SK-N-SH treated with all-trans-retinoic acid at 6 μM for 48 hours (cell line): ENCODE measurements around the gene PLRG1.

Experiments used
- ATAC-seq: fragments of 200-7000 bp; cut with Tn5 transposase; 3 replicates; pipeline ENCODE4 v1.9.1; 2020; ENCODE audit warnings: mild to moderate bottlenecking, moderate library complexity
- ARNTL ChIP-seq: fragments of 450-650 bp; formaldehyde crosslinking; IDR thresholded peaks from 2 replicates; pipeline ENCODE4 v1.5.0; 2020; ENCODE audit warnings: low read depth, mild to moderate bottlenecking, moderate library complexity, borderline replicate concordance
- BACH2 ChIP-seq: fragments of 250-450 bp; sonication (Bioruptor Pico); IDR thresholded peaks from 2 replicates; pipeline ENCODE4 v1.9.0; 2021; ENCODE audit warnings: mild to moderate bottlenecking, borderline replicate concordance
- CREB5 ChIP-seq: fragments of 250-450 bp; sonication (Bioruptor Pico); IDR thresholded peaks from 2 replicates; pipeline ENCODE4 v1.5.1; 2020; ENCODE audit warnings: low read depth, mild to moderate bottlenecking, moderate library complexity
- CSDC2 ChIP-seq: fragments of 250-450 bp; sonication (Bioruptor Pico); IDR thresholded peaks from 2 replicates; pipeline ENCODE4 v1.5.0; 2020; ENCODE audit warnings: mild to moderate bottlenecking, moderate library complexity
- CSRNP3 ChIP-seq: fragments of 250-450 bp; sonication (Bioruptor Pico); IDR thresholded peaks from 2 replicates; pipeline ENCODE4 v1.5.1; 2021; ENCODE audit warnings: mild to moderate bottlenecking, moderate library complexity
- ESRRG ChIP-seq: fragments of 250-450 bp; sonication (Bioruptor Pico); IDR thresholded peaks from 2 replicates; pipeline ENCODE4 v1.6.1; 2021; ENCODE audit warnings: mild to moderate bottlenecking
- GLIS3 ChIP-seq: fragments of 250-450 bp; sonication (Bioruptor Pico); IDR thresholded peaks from 2 replicates; pipeline ENCODE4 v1.5.0; 2020; ENCODE audit warnings: mild to moderate bottlenecking, moderate library complexity
- ISL1 ChIP-seq: fragments of 250-450 bp; sonication (Bioruptor Pico); IDR thresholded peaks from 2 replicates; pipeline ENCODE4 v2.1.2; 2022; ENCODE audit warnings: mild to moderate bottlenecking, moderate library complexity
- OSR1 ChIP-seq: fragments of 250-450 bp; sonication (Bioruptor Pico); IDR thresholded peaks from 2 replicates; pipeline ENCODE4 v1.8.0; 2022; ENCODE audit warnings: moderate library complexity, mild to moderate bottlenecking, inconsistent platforms
- PATZ1 ChIP-seq: fragments of 250-450 bp; sonication (Bioruptor Pico); IDR thresholded peaks from 2 replicates; pipeline ENCODE4 v1.8.0; 2020; ENCODE audit warnings: mild to moderate bottlenecking, moderate library complexity, borderline replicate concordance
- POU6F1 ChIP-seq: fragments of 250-450 bp; sonication (Bioruptor Pico); IDR thresholded peaks from 2 replicates; pipeline ENCODE4 v1.8.0; 2021; ENCODE audit warnings: low read depth, mild to moderate bottlenecking, moderate library complexity, borderline replicate concordance
- PPARA ChIP-seq: fragments of 250-450 bp; sonication (Bioruptor Pico); IDR thresholded peaks from 2 replicates; pipeline ENCODE4 v1.5.0; 2020; ENCODE audit warnings: mild to moderate bottlenecking, borderline replicate concordance
- SNAI2 ChIP-seq: fragments of 250-450 bp; sonication (Bioruptor Pico); IDR thresholded peaks from 2 replicates; pipeline ENCODE4 v1.5.0; 2020; ENCODE audit warnings: mild to moderate bottlenecking, moderate library complexity
- TOX ChIP-seq: fragments of 250-450 bp; sonication (Bioruptor Pico); IDR thresholded peaks from 2 replicates; pipeline ENCODE4 v1.8.0; 2021; ENCODE audit warnings: mild to moderate bottlenecking, moderate library complexity, borderline replicate concordance
- TSHZ2 ChIP-seq: fragments of 250-450 bp; sonication (Bioruptor Pico); IDR thresholded peaks from 2 replicates; pipeline ENCODE4 v1.5.0; 2020; ENCODE audit warnings: mild to moderate bottlenecking, moderate library complexity
- ZC3H10 ChIP-seq: fragments of 250-450 bp; sonication (Bioruptor Pico); IDR thresholded peaks from 2 replicates; pipeline ENCODE4 v1.5.1; 2021; ENCODE audit warnings: mild to moderate bottlenecking, moderate library complexity
- ZFP3 ChIP-seq: fragments of 250-450 bp; sonication (Bioruptor Pico); IDR thresholded peaks from 2 replicates; pipeline ENCODE4 v1.5.0; 2020; ENCODE audit warnings: mild to moderate bottlenecking, moderate library complexity
- ZFP30 ChIP-seq: fragments of 450-650 bp; formaldehyde crosslinking; IDR thresholded peaks from 2 replicates; pipeline ENCODE4 v1.5.0; 2022; ENCODE audit warnings: mild to moderate bottlenecking, moderate library complexity
- ZNF70 ChIP-seq: fragments of 450-650 bp; formaldehyde crosslinking; IDR thresholded peaks from 2 replicates; pipeline ENCODE4 v1.5.0; 2020; ENCODE audit warnings: mild to moderate bottlenecking, moderate library complexity
- ZNF8 ChIP-seq: fragments of 450-650 bp; formaldehyde crosslinking; IDR thresholded peaks from 2 replicates; pipeline ENCODE4 v1.5.0; 2020; ENCODE audit warnings: mild to moderate bottlenecking, moderate library complexity

PLRG1 gene

GRCh38 chr4:154589296-154590197 lies 39.3 kb upstream of the PLRG1 start:
- no peak for ATAC-seq
- TF ChIP-seq ZNF70 (CRISPR knock-in tag) (no peak), ZFP3 (CRISPR knock-in tag) (no peak), TOX (CRISPR knock-in tag) (no peak), ZFP30 (CRISPR knock-in tag) (no peak), ZNF8 (CRISPR knock-in tag) (no peak), TSHZ2 (CRISPR knock-in tag) (no peak), CREB5 (CRISPR knock-in tag) (no peak), SNAI2 (CRISPR knock-in tag) (no peak), OSR1 (CRISPR knock-in tag) (no peak), ARNTL (CRISPR knock-in tag) (no peak), CSDC2 (CRISPR knock-in tag) (no peak), ISL1 (CRISPR knock-in tag) (no peak), CSRNP3 (CRISPR knock-in tag) (no peak), POU6F1 (CRISPR knock-in tag) (no peak), BACH2 (CRISPR knock-in tag) (no peak), PPARA (no peak), GLIS3 (no peak)

- no peak for ATAC-seq
- TF ChIP-seq ESRRG (CRISPR knock-in tag) (no peak), CREB5 (CRISPR knock-in tag) (no peak), TOX (CRISPR knock-in tag) (no peak), OSR1 (CRISPR knock-in tag) (no peak), ARNTL (CRISPR knock-in tag) (no peak), POU6F1 (CRISPR knock-in tag) (no peak), CSDC2 (CRISPR knock-in tag) (no peak), ZFP3 (CRISPR knock-in tag) (no peak), ZC3H10 (CRISPR knock-in tag) (no peak), TSHZ2 (CRISPR knock-in tag) (no peak), PATZ1 (CRISPR knock-in tag) (no peak)
Observed at GRCh38 chr4:154588198-154588597, 38.0 kb upstream of the PLRG1 start.
